PC-3 (cell line): Measurements from ENCODE around the gene TNS3.

ENCODE experiments used
- CTCF ChIP-seq: fragments of 300-600 bp; sonication (generic); conservative IDR thresholded peaks from 2 replicates; pipeline ENCODE4 v1.5.1; 2017; ENCODE audit warnings: antibody characterized with exemption, low read depth, mild to moderate bottlenecking, low read length
- EZH2 ChIP-seq: fragments of 300-600 bp; sonication (generic); IDR thresholded peaks from one replicate; pipeline ENCODE4 v1.6.1; 2017; ENCODE audit warnings: antibody characterized with exemption, mild to moderate bottlenecking, low read length; ENCODE audit not compliant: unreplicated experiment
- EZH2phosphoT487 ChIP-seq: fragments of 300-600 bp; sonication (generic); IDR thresholded peaks from 2 replicates; pipeline ENCODE4 v1.6.1; 2018; ENCODE audit warnings: mild to moderate bottlenecking, antibody characterized with exemption, low read length, borderline replicate concordance

DNA sequence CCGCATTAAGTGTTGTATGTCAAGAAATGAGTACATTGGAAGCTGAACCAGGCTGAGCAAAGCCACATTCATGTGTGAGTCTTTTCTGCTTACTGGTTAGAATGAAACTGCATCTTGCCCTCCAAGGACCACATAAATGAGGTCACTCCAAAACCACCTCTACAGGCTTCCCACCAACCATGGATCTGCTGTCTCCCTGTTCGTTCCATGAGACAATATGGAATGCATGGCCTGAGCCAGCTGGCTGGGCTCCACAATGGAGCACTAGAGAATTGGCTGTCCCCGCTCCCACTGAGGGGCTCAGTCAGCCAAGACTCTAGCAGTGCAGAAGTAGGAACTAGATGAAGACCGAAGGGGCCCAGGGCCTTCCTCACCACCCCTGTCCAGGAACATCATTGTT is 120.8 kb downstream of the TNS3 start:
- TF ChIP-seq CTCF, result no peak
- TF ChIP-seq EZH2, result no peak
- no peak for TF ChIP-seq EZH2phosphoT487
